Vagina (tissue), 2 donors: ENCODE results near the gene NTM.

Experiments used
- CTCF ChIP-seq, 3 experiments: fragments of 450-650 bp in 2 of 3; fragments of 200-600 bp in 1 of 3; sonication (generic) in 1 of 3; IDR thresholded peaks; one replicate each; pipeline ENCODE4 v1.5.1; 2017 to 2019; ENCODE audit warnings: antibody characterized with exemption in 3 of 3, mild to moderate bottlenecking in 2 of 3, moderate library complexity in 2 of 3
- POLR2A ChIP-seq, 2 donors: fragments of 450-650 bp; IDR thresholded peaks; one replicate each; pipeline ENCODE4 v1.6.1; 2017; ENCODE audit warnings: antibody characterized with exemption in 2 of 2, mild to moderate bottlenecking in 2 of 2, moderate library complexity in 2 of 2
- POLR2AphosphoS5 ChIP-seq, 2 donors: sonication (generic); formaldehyde crosslinking; IDR thresholded peaks; one replicate each; pipeline ENCODE4 v1.9.0; 2017; ENCODE audit warnings: antibody characterized with exemption in 2 of 2, mild to moderate bottlenecking in 2 of 2, low read depth in 1 of 2; ENCODE audit not compliant: insufficient read depth in 1 of 2

DNA sequence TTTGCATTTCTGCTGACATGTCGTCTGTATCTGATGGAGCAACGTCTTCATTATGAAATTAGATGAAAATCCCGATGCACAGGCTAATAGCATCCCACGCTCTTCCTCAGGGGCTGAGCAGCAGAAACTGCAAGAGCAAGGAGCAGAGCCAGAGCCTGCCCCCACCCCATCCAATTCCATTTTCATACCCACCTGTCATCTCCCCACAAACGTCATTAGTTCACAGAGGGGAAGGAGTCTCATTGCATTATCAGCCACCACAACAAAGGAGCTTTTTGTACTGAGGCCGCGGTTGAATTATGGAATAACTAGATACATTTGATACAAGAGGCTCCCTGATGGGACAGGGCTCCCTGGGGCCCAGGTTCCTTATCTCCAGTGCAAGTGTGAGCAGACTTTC is 515.0 kb downstream of the NTM start:
- TF ChIP-seq CTCF (IDR thresholded peaks at IDR 0.05) (no peak), POLR2A (IDR thresholded peaks at IDR 0.05) (no peak), POLR2AphosphoS5 (IDR thresholded peaks at IDR 0.05; ENCODE audit: insufficient read depth in 1 of 2, low read depth in 1 of 2) (no peak)
